Panc1 (cell line): ENCODE results near the gene GRIFIN.

Experiments used
- CTCF ChIP-seq: fragments of 450-650 bp; IDR thresholded peaks from 2 replicates; pipeline ENCODE4 v1.5.1; 2017; ENCODE audit warnings: mild to moderate bottlenecking
- POLR2AphosphoS5 ChIP-seq: IDR thresholded peaks from 2 replicates; pipeline ENCODE4 v1.6.1; 2012; ENCODE audit warnings: mild to moderate bottlenecking, low read depth, low read length, moderate library complexity
- REST ChIP-seq, 2 experiments: IDR thresholded peaks; 2 replicates each; pipeline ENCODE4 v1.6.1; 2011 to 2012; ENCODE audit warnings: low read depth in 2 of 2, control low read depth in 1 of 2, low read length in 1 of 2, mild to moderate bottlenecking in 1 of 2, moderate library complexity in 1 of 2; ENCODE audit not compliant: insufficient read depth in 1 of 2
- TCF7L2 ChIP-seq: IDR thresholded peaks from 2 replicates; pipeline ENCODE4 v1.6.1; 2011; ENCODE audit warnings: mild to moderate bottlenecking, low read depth, low read length, inconsistent platforms

- TF ChIP-seq CTCF (no peak), POLR2AphosphoS5 (no peak), TCF7L2 (no peak), REST (IDR thresholded peaks at IDR 0.05; ENCODE audit: insufficient read depth in 1 of 2, low read depth in 2 of 2, low read length in 1 of 2) (no peak)
These were observed 33.2 kb upstream of the GRIFIN start for GRCh38 chr7:2509298-2509906.
